Panc1 (cell line): ENCODE data around the gene CCR7.

Experiments
- CTCF ChIP-seq: fragments of 450-650 bp; IDR thresholded peaks from 2 replicates; pipeline ENCODE4 v1.5.1; 2017; ENCODE audit warnings: mild to moderate bottlenecking
- POLR2AphosphoS5 ChIP-seq: IDR thresholded peaks from 2 replicates; pipeline ENCODE4 v1.6.1; 2012; ENCODE audit warnings: mild to moderate bottlenecking, low read depth, low read length, moderate library complexity
- REST ChIP-seq, 2 experiments: IDR thresholded peaks; 2 replicates each; pipeline ENCODE4 v1.6.1; 2011 to 2012; ENCODE audit warnings: low read depth in 2 of 2, control low read depth in 1 of 2, low read length in 1 of 2, mild to moderate bottlenecking in 1 of 2, moderate library complexity in 1 of 2; ENCODE audit not compliant: insufficient read depth in 1 of 2
- SIN3A ChIP-seq: IDR thresholded peaks from 2 replicates; pipeline ENCODE4 v1.6.1; 2012; ENCODE audit warnings: low read depth, mild to moderate bottlenecking, low read length, moderate library complexity, borderline replicate concordance; ENCODE audit not compliant: insufficient read depth

GRCh38 chr17:40606548-40607353 lies 41.5 kb upstream of the CCR7 start:
- TF ChIP-seq POLR2AphosphoS5, result no peak
- no peak for TF ChIP-seq CTCF
- TF ChIP-seq SIN3A, result no peak
- TF ChIP-seq REST (IDR thresholded peaks at IDR 0.05; ENCODE audit: insufficient read depth in 1 of 2, low read depth in 2 of 2, low read length in 1 of 2), result no peak
